ENCODE measurements around the gene GPC6. TPM values are rescaled to one million over a fixed set of nuclear protein-coding genes. Genes with fewer than 3 reads are reported as not detected.

The GPC6 gene
- polyA plus RNA-seq, 6 donors from 2014 or later = not detected

DNA sequence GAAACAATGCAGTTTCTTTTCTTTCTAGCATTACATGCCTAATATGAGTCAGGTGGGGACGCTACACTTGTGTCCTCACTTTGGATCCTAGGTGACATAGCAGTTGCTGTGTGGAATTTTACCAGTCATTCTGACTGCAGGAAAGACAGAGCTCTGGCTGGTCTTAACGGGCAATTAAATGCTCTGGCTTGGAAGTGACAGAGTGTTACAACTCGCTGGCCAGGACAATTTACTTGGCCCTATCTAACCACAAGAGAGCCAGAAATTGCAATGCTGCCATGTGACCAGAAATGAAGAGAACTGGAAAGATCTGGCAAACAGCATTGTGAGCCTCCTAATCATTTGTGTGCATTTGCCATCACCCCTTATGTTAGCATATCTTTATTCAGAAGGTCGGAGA, 901.8 kb downstream of the GPC6 start:
- Mint-ChIP-seq H3K9me3 (no peaks in the 10 kb centered on the region), H3K4me1 (no peaks in the 10 kb centered on the region), H3K36me3 (no peaks in the 10 kb centered on the region), H3K27me3 (peaks cover 0 to 8% (median 0%) of the 10 kb centered on the region in 3 donors), H3K27ac (no peak overlapping the region), H3K4me3 (no peak overlapping the region)
- DNase-seq = no peak
- no peak for ATAC-seq (ENCODE audit: low read depth in 2 of 2)

- Mint-ChIP-seq H3K27me3 (peaks cover 0 to 2% (median 0%) of the 10 kb centered on the region in 3 donors), H3K4me3 (no peak overlapping the region), H3K27ac (no peak overlapping the region), H3K4me1 (no peaks in the 10 kb centered on the region), H3K9me3 (no peaks in the 10 kb centered on the region), H3K36me3 (no peaks in the 10 kb centered on the region)
- DNase-seq = no peak
- ATAC-seq (ENCODE audit: low read depth in 2 of 2) = no peak
These were observed 902.9 kb downstream of the GPC6 start for GRCh38 chr13:94129490-94129894.

GRCh38 chr13:94138831-94139230, 912.2 kb downstream of the GPC6 start:
- H3K27me3 Mint-ChIP-seq = no peaks in the 10 kb centered on the region
- no peak for DNase-seq
- H3K4me1 Mint-ChIP-seq = no peaks in the 10 kb centered on the region
- ATAC-seq (ENCODE audit: low read depth in 2 of 2) = no peak
- H3K9me3 Mint-ChIP-seq = no peaks in the 10 kb centered on the region
- no peak overlapping the region for H3K4me3 Mint-ChIP-seq
- no peaks in the 10 kb centered on the region for H3K36me3 Mint-ChIP-seq
- H3K27ac Mint-ChIP-seq = no peak overlapping the region

DNA sequence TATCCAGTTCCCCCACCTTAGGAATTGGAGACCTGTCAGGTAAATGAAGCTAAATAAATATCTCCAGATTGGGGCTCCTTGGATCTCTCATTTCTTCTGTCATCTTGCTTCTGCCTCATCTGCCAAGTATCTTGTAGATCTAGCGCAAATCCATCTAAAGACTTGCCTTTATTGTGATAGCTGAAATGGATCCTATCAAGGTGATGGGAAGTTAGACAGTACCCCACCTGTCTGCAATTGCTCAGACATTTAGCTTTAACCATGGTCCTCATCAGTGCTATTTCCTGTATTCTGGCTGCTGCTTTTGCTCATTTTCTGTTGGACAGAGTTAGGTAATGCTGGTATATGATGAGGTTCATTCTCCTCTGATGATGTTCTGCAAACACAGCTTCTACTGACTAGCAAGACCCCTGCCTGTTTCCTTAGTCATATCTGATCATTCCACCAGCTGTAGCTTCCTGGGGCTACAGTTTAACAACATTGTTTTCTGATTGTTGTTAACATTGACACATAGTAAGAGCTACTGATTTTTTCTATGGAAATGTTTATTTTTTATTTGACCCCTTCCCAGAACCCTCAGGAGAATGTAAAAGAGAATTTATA, 912.9 kb downstream of the GPC6 start:
- no peak overlapping the region for H3K4me3 Mint-ChIP-seq
- no peaks in the 10 kb centered on the region for H3K27me3 Mint-ChIP-seq
- no peaks in the 10 kb centered on the region for H3K9me3 Mint-ChIP-seq
- ATAC-seq (ENCODE audit: low read depth in 2 of 2) (no peak), DNase-seq (no peak)
- peak overlapping the region in 1 of 6 donors; percentile 16 for H3K27ac Mint-ChIP-seq
- H3K36me3 Mint-ChIP-seq = no peaks in the 10 kb centered on the region
- H3K4me1 Mint-ChIP-seq = no peaks in the 10 kb centered on the region

DNA sequence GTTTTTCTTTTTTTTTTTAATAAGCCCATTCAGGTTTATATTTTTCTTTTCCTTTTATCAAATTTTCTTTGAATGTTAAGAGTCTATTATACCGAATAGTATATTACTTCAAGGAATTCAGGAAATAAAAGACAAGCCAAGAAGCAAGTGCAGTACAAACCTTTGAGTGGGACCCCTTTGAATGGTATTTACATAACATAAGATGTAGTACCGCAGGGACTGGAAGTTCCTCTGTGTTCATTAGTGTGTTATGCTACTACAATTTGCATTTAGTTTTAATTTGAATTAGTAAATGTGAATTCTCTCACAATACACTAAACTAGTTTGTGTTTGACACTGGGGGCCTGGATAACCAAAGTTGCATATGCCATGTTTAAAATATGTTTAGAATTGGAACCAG, 913.4 kb downstream of the GPC6 start:
- H3K36me3 Mint-ChIP-seq = no peaks in the 10 kb centered on the region
- no peaks in the 10 kb centered on the region for H3K4me1 Mint-ChIP-seq
- H3K4me3 Mint-ChIP-seq = no peak overlapping the region
- DNase-seq (no peak), ATAC-seq (ENCODE audit: low read depth in 2 of 2) (no peak)
- H3K27ac Mint-ChIP-seq = no peak overlapping the region
- no peaks in the 10 kb centered on the region for H3K9me3 Mint-ChIP-seq
- H3K27me3 Mint-ChIP-seq = no peaks in the 10 kb centered on the region

- no peaks in the 10 kb centered on the region for H3K27me3 Mint-ChIP-seq
- no peak for ATAC-seq (ENCODE audit: low read depth in 2 of 2)
These were observed 913.9 kb downstream of the GPC6 start for GRCh38 chr13:94140511-94140910.

DNA sequence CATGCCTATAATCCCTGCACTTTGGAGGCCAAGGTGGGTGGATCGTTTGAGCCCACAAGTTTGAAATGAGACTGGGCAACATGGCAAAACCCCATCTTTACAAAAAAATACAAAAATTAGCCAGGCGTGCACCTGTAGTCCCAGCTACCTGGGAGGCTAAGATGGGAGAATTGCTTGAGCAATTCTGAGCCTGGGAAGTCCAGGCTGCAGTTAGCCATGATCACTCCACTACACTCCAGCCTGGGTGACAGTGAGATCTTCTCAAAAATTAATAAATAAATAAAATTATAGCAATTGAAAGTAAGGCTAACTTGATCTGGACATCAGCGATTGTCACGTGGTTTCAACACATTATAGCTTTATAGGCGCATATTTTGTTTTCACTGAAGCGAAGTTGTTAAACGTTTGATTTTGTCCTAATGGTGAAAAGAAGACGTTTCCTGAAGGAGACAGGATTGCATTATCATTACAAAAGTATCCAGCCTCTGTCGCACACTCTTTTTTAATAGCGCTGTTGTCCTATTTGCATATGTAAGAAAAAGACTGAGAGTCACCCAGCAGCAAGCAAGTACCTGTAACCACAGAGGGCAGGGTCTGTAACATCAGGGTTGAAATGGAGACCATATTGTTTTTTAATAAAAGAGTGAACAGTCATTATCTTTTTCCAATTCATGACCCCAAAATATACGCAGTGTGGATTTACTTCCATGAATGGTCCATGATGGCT, 917.2 kb downstream of the GPC6 start:
- ATAC-seq (ENCODE audit: low read depth in 2 of 2) (no peak), DNase-seq (no peak)
- no peak overlapping the region for H3K4me3 Mint-ChIP-seq
- H3K27me3 Mint-ChIP-seq = no peaks in the 10 kb centered on the region
- no peaks in the 10 kb centered on the region for H3K4me1 Mint-ChIP-seq
- no peak overlapping the region for H3K27ac Mint-ChIP-seq
- no peaks in the 10 kb centered on the region for H3K36me3 Mint-ChIP-seq
- no peaks in the 10 kb centered on the region for H3K9me3 Mint-ChIP-seq

More at GRCh38 chr13:94140511-94140910, 913.9 kb downstream of the GPC6 start:
- Mint-ChIP-seq H3K4me3 (no peak overlapping the region), H3K27ac (no peak overlapping the region), H3K4me1 (no peaks in the 10 kb centered on the region), H3K36me3 (no peaks in the 10 kb centered on the region), H3K9me3 (no peaks in the 10 kb centered on the region)
- no peak for DNase-seq

GRCh38 chr13:94145966-94146365, 919.4 kb downstream of the GPC6 start:
- H3K4me3 Mint-ChIP-seq = no peak overlapping the region
- no peaks in the 10 kb centered on the region for H3K9me3 Mint-ChIP-seq
- no peak for ATAC-seq (ENCODE audit: low read depth in 2 of 2)
- H3K36me3 Mint-ChIP-seq = no peaks in the 10 kb centered on the region
- no peak for DNase-seq
- H3K4me1 Mint-ChIP-seq = no peaks in the 10 kb centered on the region
- H3K27ac Mint-ChIP-seq = no peak overlapping the region
- no peaks in the 10 kb centered on the region for H3K27me3 Mint-ChIP-seq

GRCh38 chr13:94153586-94153985, 927.0 kb downstream of the GPC6 start:
- ATAC-seq (ENCODE audit: low read depth in 2 of 2) (no peak), DNase-seq (no peak)
- H3K9me3 Mint-ChIP-seq = peaks cover 0 to 3% (median 0%) of the 10 kb centered on the region in 7 donors
- no peaks in the 10 kb centered on the region for H3K4me1 Mint-ChIP-seq
- no peak overlapping the region for H3K4me3 Mint-ChIP-seq
- H3K36me3 Mint-ChIP-seq = no peaks in the 10 kb centered on the region
- H3K27ac Mint-ChIP-seq = no peak overlapping the region
- H3K27me3 Mint-ChIP-seq = peaks cover 0 to 14% (median 6%) of the 10 kb centered on the region in 3 donors

DNA sequence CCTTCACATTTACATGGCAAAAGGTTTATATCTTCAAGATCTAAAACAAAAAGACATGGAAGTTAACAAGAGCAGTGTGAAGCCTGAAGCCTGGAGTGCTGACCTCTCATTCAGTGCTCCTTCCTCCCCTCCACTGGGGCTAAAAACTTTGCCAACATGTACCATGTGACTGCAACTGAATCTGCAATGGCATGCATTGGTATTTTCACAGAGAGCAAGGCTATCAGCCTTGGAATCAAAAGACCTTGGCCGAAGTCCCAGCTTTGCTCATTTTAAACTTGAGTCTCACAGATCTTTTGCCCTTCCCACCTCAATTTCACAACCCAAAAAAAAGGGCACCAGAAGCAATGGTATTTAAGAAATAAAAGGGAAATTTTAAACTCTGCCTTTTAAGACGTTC, 927.8 kb downstream of the GPC6 start:
- Mint-ChIP-seq H3K4me1 (no peaks in the 10 kb centered on the region), H3K27ac (no peak overlapping the region), H3K4me3 (peak overlapping the region in 1 of 8 donors; percentile 17), H3K36me3 (no peaks in the 10 kb centered on the region), H3K9me3 (peaks cover 0 to 3% (median 0%) of the 10 kb centered on the region in 7 donors), H3K27me3 (peaks cover 0 to 14% (median 6%) of the 10 kb centered on the region in 3 donors)
- ATAC-seq (ENCODE audit: low read depth in 2 of 2) (no peak), DNase-seq (no peak)

GRCh38 chr13:94157705-94158218, 931.2 kb downstream of the GPC6 start:
- DNase-seq = no peak
- Mint-ChIP-seq H3K27me3 (peaks cover 0 to 14% (median 6%) of the 10 kb centered on the region in 3 donors), H3K4me3 (no peak overlapping the region), H3K4me1 (no peaks in the 10 kb centered on the region), H3K27ac (no peak overlapping the region), H3K9me3 (peaks cover 0 to 9% (median 3%) of the 10 kb centered on the region in 7 donors), H3K36me3 (no peaks in the 10 kb centered on the region)
- ATAC-seq (ENCODE audit: low read depth in 2 of 2) = no peak

DNA sequence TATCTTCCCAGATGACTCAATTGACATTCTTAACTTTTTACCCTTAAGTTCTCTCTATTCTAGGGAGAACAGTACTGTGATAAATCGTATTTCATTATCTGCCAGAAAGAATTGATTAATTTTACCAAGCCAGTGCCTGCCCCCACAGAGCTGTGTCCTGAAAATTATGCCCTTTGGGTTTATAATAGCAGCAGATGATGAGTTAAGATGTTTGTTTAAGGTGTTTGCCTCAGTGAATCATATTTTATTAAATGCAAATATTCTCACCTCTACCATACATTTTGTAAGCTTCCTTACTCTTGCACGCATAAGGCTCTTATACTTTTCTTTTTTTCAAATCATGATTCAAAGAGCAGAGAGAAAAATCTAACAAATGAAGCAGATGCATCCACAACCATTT, 934.3 kb downstream of the GPC6 start:
- Mint-ChIP-seq H3K4me3 (no peak overlapping the region), H3K27me3 (peaks cover 0 to under 1% (median 0%) of the 10 kb centered on the region in 3 donors), H3K36me3 (no peaks in the 10 kb centered on the region), H3K4me1 (no peaks in the 10 kb centered on the region), H3K27ac (no peak overlapping the region), H3K9me3 (peaks cover 0 to 12% (median 3%) of the 10 kb centered on the region in 7 donors)
- DNase-seq (no peak), ATAC-seq (ENCODE audit: low read depth in 2 of 2) (no peak)

GRCh38 chr13:94162289-94162688, 935.7 kb downstream of the GPC6 start:
- DNase-seq = no peak
- no peak overlapping the region for H3K27ac Mint-ChIP-seq
- H3K36me3 Mint-ChIP-seq = no peaks in the 10 kb centered on the region
- no peak overlapping the region for H3K4me3 Mint-ChIP-seq
- peaks cover 0 to 5% (median 0%) of the 10 kb centered on the region in 3 donors for H3K27me3 Mint-ChIP-seq
- H3K9me3 Mint-ChIP-seq = peaks cover 0 to 9% (median 4%) of the 10 kb centered on the region in 7 donors
- ATAC-seq (ENCODE audit: low read depth in 2 of 2) = no peak
- no peaks in the 10 kb centered on the region for H3K4me1 Mint-ChIP-seq

- Mint-ChIP-seq H3K4me3 (peak overlapping the region in 1 of 8 donors; percentile 53), H3K9me3 (peaks cover 0 to 9% (median 3%) of the 10 kb centered on the region in 7 donors), H3K36me3 (no peaks in the 10 kb centered on the region)
These were observed 936.9 kb downstream of the GPC6 start for GRCh38 chr13:94163535-94163934.

More at GRCh38 chr13:94163535-94163934, 936.9 kb downstream of the GPC6 start:
- Mint-ChIP-seq H3K27ac (no peak overlapping the region), H3K4me1 (no peaks in the 10 kb centered on the region), H3K27me3 (peaks cover 0 to 5% (median 0%) of the 10 kb centered on the region in 3 donors)
- DNase-seq = no peak
- ATAC-seq (ENCODE audit: low read depth in 2 of 2) = no peak
